TTC549 (cell line): ENCODE data around the gene ZFR2.

Source experiments
- FAIRE-seq: peaks from 2 replicates; lab custom pipeline; 2012; peaks lifted over from hg19 to GRCh38; lab: Jason Lieb, UNC

Gene ZFR2

GRCh38 chr19:3813473-3814392 is 55.1 kb downstream of the ZFR2 start:
- FAIRE-seq, result no peak

DNA sequence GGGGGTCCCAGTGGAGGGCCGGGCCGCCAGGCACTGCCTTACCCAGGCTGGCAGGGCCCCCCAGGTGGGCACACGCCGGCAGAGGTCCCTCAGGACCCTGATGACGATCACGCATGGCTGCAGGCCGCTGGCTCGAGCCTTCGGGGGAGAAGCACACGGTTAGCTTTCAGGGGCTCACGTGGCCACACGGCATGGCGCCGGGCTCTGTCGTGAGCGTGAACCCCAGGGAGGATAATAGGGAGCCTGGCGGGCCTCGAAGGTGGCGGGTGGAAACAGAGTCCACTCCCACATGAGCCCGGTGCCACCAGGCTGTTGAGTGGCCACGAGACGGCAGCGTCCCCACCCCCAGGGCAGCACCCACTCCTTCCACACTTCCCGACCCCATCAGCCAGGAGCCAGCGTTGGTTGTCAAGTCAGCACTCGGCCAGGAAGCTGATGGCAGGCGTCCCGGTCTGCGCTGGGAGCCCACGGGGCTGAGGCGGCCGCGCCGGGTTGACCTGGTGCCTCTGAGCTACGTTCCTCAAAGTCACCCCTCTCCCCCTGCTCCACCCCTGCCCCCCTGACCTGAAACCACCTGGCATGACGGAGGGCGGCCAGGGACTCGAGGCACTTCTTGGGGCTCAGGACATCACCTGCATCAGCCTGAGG is 58.0 kb downstream of the ZFR2 start:
- FAIRE-seq, result no peak

GRCh38 chr19:3809881-3810707 is 58.7 kb downstream of the ZFR2 start:
- FAIRE-seq, result no peak

- FAIRE-seq, result no peak
These were observed 60.3 kb downstream of the ZFR2 start for GRCh38 chr19:3808420-3809143.

- FAIRE-seq, result no peak
These were observed 61.1 kb downstream of the ZFR2 start for GRCh38 chr19:3807574-3808354.

DNA sequence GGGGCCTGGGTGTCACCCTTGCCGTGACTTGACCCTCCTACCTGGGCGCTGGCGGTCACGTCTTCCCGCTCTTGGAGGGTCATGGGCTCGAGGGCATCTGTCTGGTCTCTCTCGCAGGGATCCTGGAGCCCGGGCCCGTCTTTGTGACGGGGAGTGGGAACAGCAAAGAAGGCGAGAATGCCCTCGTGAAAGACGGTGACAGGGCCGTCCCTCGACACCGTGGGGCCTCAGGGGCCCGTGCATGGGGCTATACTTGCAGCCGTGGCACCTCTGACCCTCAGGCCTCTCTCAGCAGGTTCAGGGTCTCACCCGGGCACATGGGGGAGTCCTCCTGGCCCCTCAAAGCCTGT is 61.7 kb downstream of the ZFR2 start:
- no peak for FAIRE-seq

DNA sequence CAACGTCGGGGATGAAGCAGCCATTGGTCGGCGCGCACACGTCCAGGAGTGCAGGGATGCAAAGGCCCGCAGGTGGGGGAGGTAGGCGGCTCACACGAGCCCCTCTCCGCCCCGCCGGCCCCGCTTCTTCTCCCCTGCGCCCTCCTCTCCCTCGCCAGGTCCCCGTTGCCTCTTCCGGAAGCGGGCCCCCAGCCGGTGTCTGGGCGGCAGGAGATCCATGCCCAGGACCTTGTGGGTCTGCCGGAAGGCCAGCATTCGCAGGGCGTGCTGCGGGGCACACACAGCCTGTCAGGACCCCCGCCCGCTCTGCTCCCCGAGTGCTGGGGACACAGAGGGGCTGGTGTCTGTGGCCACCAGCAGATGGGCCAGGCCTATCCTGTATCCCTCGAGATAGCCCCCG is 63.0 kb downstream of the ZFR2 start:
- no peak for FAIRE-seq

- FAIRE-seq, result no peak
These were observed 64.4 kb downstream of the ZFR2 start for GRCh38 chr19:3804429-3804828.

DNA sequence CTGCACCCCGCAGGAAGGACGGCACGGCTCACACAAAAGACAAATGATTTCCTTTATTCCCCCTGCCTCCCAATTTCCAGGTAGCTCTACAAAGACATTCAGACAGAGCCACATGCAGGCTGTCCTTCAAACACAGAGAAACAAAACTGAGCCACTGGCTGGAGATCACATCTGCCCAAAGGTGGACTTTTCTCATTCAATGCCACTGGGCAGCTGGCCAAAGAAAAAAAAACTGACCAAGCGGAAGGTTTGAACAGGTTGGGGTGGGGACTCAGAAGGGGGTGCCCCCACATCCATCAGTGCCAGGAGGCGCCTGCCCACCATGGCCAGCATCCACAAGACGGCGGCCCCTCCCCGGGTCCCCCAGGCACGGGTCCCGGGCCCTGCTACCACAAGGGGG is 64.9 kb downstream of the ZFR2 start:
- FAIRE-seq, result no peak

GRCh38 chr19:3803114-3803888 is 65.5 kb downstream of the ZFR2 start:
- no peak for FAIRE-seq

DNA sequence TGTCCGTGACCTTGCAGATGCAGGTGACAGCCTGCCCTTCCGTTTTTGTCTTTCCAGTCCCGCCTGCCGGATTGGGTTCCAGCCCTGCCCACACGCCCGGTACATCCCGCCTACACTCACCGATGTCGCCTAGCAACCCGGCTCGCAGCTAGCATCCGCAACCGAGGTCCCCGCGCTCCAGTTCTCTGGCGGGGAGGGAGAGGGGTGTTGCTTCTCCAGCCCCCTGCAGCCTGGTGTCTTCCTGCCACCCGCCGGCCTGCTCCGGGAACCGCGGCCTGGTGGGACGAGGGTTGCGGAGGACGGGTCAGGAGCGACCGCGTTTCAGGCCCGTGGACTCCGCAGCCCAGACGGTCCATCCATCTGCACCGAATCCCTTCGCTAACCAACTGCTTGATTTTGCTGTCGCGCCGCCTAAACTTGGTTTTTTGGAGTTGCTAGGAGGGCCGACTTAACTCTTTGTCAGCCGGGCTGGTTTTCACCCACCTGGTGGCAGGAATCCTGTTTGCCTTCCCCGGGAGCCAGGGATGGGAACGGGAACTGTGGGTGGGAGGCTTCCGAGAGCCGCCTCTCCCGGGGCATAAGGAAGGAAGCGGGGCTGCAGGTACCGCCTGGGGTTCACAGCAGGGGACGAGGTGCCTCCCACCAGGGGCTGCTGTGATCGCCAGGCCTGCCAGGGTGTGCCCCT is 67.3 kb downstream of the ZFR2 start:
- no peak for FAIRE-seq

GRCh38 chr19:3800996-3801395 is 67.8 kb downstream of the ZFR2 start:
- FAIRE-seq, result no peak

DNA sequence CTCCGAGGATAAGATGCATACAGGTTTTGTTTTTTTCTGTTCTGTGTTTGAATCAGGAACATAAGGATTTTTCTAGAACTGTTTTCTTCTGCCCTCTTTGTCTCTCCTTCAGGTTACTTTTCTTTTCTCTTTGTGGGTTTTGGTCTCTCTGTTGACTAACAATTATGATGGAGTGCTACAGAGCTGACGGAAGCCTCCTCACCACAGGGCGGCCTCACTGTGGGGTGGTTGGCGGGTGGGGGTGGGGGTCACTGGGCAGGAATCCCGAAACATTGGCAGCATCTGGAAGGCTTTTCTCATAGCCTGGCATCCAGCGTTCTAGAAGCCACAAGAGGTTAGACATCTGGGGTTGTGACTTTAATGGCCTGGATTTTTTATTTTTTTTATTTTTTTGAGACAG is 70.7 kb downstream of the ZFR2 start:
- FAIRE-seq, result no peak

- FAIRE-seq, result no peak
These were observed 72.5 kb downstream of the ZFR2 start for GRCh38 chr19:3796358-3796757.

DNA sequence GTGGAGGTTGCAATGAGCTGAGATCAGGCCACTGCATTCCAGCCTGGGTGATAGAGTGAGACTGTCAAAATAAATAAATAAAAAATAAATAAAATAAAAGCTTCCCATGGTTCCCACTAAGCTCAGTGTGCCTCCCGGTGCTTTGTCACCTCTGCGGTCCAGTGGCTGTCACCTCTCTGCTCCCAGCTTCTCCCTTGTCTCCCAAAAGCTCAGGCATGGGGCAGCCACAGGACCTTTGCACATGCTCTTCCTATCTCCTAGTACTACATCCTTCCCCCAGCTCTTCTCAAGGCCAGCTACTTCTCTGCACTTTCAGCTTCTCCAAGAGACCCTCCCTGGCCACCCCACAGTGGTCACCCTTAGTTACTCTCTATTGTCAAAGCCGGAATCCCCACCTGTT is 75.0 kb downstream of the ZFR2 start:
- FAIRE-seq, result no peak

GRCh38 chr19:3792114-3792513 is 76.7 kb downstream of the ZFR2 start:
- FAIRE-seq, result no peak

DNA sequence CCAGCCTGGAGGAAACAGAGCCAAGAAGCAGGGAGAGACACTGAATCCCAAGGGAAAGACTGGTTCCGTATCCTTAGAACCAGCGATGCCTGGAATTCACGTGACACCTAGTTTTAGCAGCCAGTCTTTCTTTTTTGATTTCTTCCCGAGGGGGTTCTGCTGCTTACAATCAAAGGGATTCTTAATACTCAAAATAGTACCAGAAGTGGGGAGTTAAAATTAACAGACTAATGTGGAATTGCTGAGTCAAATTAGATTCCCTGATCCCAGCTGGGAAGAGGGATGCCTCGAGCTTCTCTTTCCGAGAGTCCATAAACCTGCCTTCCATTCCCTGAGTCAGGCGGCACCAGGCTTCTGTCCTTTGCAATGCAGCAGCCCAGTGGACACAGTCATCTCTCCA is 77.9 kb downstream of the ZFR2 start:
- no peak for FAIRE-seq

GRCh38 chr19:3790209-3790734 is 78.6 kb downstream of the ZFR2 start:
- FAIRE-seq, result no peak

DNA sequence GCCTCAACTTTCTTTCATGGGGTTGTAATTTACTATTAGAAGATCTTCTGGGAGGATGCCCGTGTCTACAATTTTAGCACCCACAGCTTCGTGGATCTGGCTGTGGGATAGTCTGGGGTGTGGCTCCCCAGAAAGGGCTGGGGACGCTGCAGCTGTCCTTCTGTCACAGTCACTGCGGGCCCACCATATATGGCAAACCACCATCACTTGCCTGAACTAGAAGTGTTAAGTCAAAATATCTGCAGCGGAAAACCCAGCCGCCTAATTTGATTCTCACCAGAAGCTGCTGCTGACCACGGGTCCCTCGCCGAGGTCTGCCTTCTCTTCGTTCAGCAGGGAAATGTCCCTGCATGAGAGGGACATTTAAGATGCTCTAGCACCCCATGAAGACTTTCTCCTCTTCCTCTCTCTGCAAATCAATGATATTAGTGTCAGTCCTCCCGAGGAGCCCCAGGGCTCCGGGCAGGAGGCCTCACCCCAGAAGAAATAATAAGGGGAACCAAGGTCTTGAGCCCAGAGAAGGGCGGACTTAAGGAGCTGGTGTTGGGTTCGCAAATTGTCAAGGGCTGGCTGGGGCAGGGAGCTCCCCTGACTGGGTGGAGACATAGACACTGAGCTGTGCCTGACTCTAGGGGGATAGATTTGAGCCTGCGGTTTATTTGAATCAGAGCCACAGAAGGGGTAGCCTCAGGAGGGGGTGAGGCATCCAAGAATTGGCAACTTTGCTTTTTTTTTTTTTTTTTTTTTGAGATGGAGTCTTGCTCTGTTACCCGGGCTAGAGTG is 79.7 kb downstream of the ZFR2 start:
- FAIRE-seq, result no peak
